Uterus (tissue), 2 donors: ENCODE measurements around the gene ZNF385C.

Experiments
- CTCF ChIP-seq, 4 experiments: fragments of 200-600 bp in 2 of 4; fragments of 450-650 bp in 2 of 4; sonication (generic) in 2 of 4; IDR thresholded peaks; one replicate each; pipeline ENCODE4 v1.5.1; 2016 to 2019; ENCODE audit warnings: antibody characterized with exemption in 4 of 4, mild to moderate bottlenecking in 2 of 4, moderate library complexity in 1 of 4
- POLR2A ChIP-seq, 2 donors: fragments of 450-650 bp; IDR thresholded peaks; one replicate each; pipeline ENCODE4 v1.6.1; 2016; ENCODE audit warnings: antibody characterized with exemption in 2 of 2, mild to moderate bottlenecking in 1 of 2, moderate library complexity in 1 of 2

DNA sequence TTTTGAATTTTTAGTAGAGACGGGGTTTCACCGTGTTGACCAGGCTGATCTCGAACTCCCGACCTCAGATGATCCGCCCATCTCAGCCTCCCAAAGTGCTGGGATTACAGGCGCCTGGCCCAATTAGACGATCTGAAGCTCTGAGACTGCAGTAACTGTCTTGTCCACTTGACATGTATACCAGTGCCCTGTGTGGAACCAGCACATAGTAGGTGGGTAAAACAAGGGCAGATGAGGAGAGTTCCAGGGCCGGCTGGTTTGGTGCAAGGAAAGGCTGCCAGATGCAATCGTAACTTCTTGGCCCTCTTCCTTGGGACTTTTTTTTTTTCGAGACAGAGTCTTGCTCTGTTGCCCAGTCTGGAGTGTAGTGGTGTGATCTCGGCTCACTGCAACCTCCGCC lies 50.9 kb downstream of the ZNF385C start:
- TF ChIP-seq CTCF (IDR thresholded peaks at IDR 0.05) (no peak), POLR2A (IDR thresholded peaks at IDR 0.05) (no peak)
